Endothelial cell of umbilical vein (primary cell): ENCODE data around the gene BCAN. TPM values are rescaled to one million over a fixed set of nuclear protein-coding genes. Genes with fewer than 3 reads are reported as not detected.
"Not testable (repeated sequence)": the region's sequence is repeated elsewhere in the genome, so short reads cannot be mapped to it uniquely, and the experiment has no call there.

Experiments used
- BruUV-seq: library from RNA; stranded (reverse); fragments of 400-500 nt; replicated peaks from 2 replicates; lab custom pipeline; 2021; lab: Mats Ljungman, UMichigan
- CTCF ChIA-PET: fragments of 300-600, 350-600 bp; sonication (Branson Sonifier 250); formaldehyde crosslinking; loops from one replicate; lab custom pipeline; 2021; ENCODE audit warnings: antibody characterized with exemption, inconsistent platforms; lab: Charles Lee
- POLR2A ChIA-PET: fragments of 300-600, 350-600 bp; sonication (Branson Sonifier 250); formaldehyde crosslinking; loops from one replicate; lab custom pipeline; 2021; ENCODE audit warnings: antibody characterized with exemption, inconsistent platforms; lab: Charles Lee
- DNase-seq: peaks from one replicate; pipeline ENCODE4 v3.0.0-alpha.2; 2011; ENCODE audit warnings: low read depth, low spot score
- FAIRE-seq: peaks from 2 replicates; lab custom pipeline; 2011; peaks lifted over from hg19 to GRCh38; lab: Jason Lieb, UNC
- H2AFZ ChIP-seq: 2 replicates; pipeline ENCODE4 v1.6.0; 2012; ENCODE audit warnings: low read depth, low read length, control low read depth, inconsistent platforms
- H3K27ac ChIP-seq: 2 replicates; pipeline ENCODE4 v1.5.1; 2011; ENCODE audit warnings: low read depth, mild to moderate bottlenecking, control low read depth, low read length, moderate library complexity; ENCODE audit not compliant: insufficient read depth
- H3K27me3 ChIP-seq, 2 experiments: 2 replicates each; pipeline versions ENCODE4 v1.6.0 to v1.6.1; 2011; ENCODE audit warnings: low read length in 2 of 2, mixed read lengths in 1 of 2; ENCODE audit not compliant: control insufficient read depth in 2 of 2, insufficient read depth in 2 of 2
- H3K36me3 ChIP-seq, 2 experiments: 2 replicates in 1 of 2; 3 replicates in 1 of 2; pipeline ENCODE4 v1.5.1; 2011; ENCODE audit warnings: low read length in 2 of 2, mild to moderate bottlenecking in 1 of 2, moderate library complexity in 1 of 2; ENCODE audit not compliant: control insufficient read depth in 2 of 2, insufficient read depth in 2 of 2; ENCODE audit errors: extremely low read depth in 1 of 2
- H3K4me1 ChIP-seq: 3 replicates; pipeline ENCODE4 v1.5.1; 2011; ENCODE audit warnings: mild to moderate bottlenecking, low read length; ENCODE audit not compliant: control insufficient read depth, insufficient read depth; ENCODE audit errors: extremely low read depth
- H3K4me2 ChIP-seq: 2 replicates; pipeline ENCODE4 v1.6.1; 2011; ENCODE audit warnings: low read length, control low read depth, mixed read lengths; ENCODE audit not compliant: insufficient read depth
- H3K4me3 ChIP-seq, 3 experiments: fragments of 200-600 bp in 1 of 3; sonication (generic), shearing (Covaris generic) in 1 of 3; replicated peaks in 1 of 3; 2 replicates each; pipeline ENCODE4 v1.5.1; 2011 to 2016; ENCODE audit warnings: control low read depth in 3 of 3, low read length in 3 of 3, mild to moderate bottlenecking in 2 of 3, inconsistent platforms in 1 of 3, low read depth in 1 of 3, moderate library complexity in 1 of 3; ENCODE audit not compliant: insufficient read depth in 1 of 3
- H3K79me2 ChIP-seq: 2 replicates; pipeline ENCODE4 v1.6.0; 2012; ENCODE audit warnings: low read length, inconsistent platforms; ENCODE audit not compliant: control insufficient read depth, insufficient read depth
- H3K9ac ChIP-seq: replicated peaks from 2 replicates; pipeline ENCODE3; 2011; ENCODE audit warnings: low read length, control low read depth; ENCODE audit not compliant: insufficient read depth; ENCODE audit errors: extremely low read depth
- H3K9me1 ChIP-seq: replicated peaks from 3 replicates; pipeline ENCODE4 v1.6.0; 2011; ENCODE audit warnings: mild to moderate bottlenecking, low read length; ENCODE audit not compliant: control insufficient read depth, insufficient read depth; ENCODE audit errors: extremely low read depth
- H3K9me3 ChIP-seq: replicated peaks from 2 replicates; pipeline ENCODE4 v1.5.1; 2012; ENCODE audit warnings: low read length, inconsistent platforms; ENCODE audit not compliant: control insufficient read depth, insufficient read depth
- H4K20me1 ChIP-seq: replicated peaks from 2 replicates; pipeline ENCODE3; 2011; ENCODE audit warnings: mild to moderate bottlenecking, low read length; ENCODE audit not compliant: control insufficient read depth, insufficient read depth; ENCODE audit errors: extremely low read depth
- JUN ChIP-seq: IDR thresholded peaks from 2 replicates; pipeline ENCODE4 v1.6.1; 2011; ENCODE audit warnings: borderline replicate concordance, low read depth; ENCODE audit not compliant: insufficient read length, insufficient read depth
- dilution Hi-C: fragments of 300-500 bp; cut with MboI; formaldehyde crosslinking; loops from one replicate; pipeline ENCODE4 v1.15.0; 2019; ENCODE audit warnings: low sequenced_read_pairs; ENCODE audit not compliant: extremely low pct_ligation_motif_present
- intact Hi-C: fragments of 100-400 bp; cut with micrococcal nuclease; formaldehyde crosslinking; loops from one replicate; pipeline ENCODE4 v1.10.0; 2022
- polyA plus RNA-seq, 4 experiments: library from polyadenylated mRNA; depleted of rRNA in 3 of 4; stranded (reverse) in 3 of 4; unstranded in 1 of 4; fragments of >200 nt; gene quantifications; 2 replicates each; pipeline versions ENCODE4 v1.2.1 to v1.2.3, GENCODE V29; 2011 to 2012; ENCODE audit warnings: missing spikeins in 1 of 4
- total RNA-seq: library from RNA; stranded (reverse); gene quantifications from 2 replicates; pipeline ENCODE4 v1.2.3, GENCODE V29; 2021
- TF ChIP-seq, protein P1 (sequence below), 2 donors: IDR thresholded peaks; 1 replicate in 1 of 2; 2 replicates in 1 of 2; pipeline ENCODE4 v1.5.1; 2011; ENCODE audit warnings: low read length in 2 of 2, mild to moderate bottlenecking in 2 of 2, moderate library complexity in 2 of 2, control low read depth in 1 of 2, inconsistent platforms in 1 of 2, low read depth in 1 of 2; ENCODE audit not compliant: insufficient read depth in 1 of 2; ENCODE audit errors: extremely low read depth in 1 of 2

BCAN gene
- total and polyA plus RNA-seq, 2 donors (not counting 3 experiments of a cell fraction or from before 2014, with no cell fraction given): 0.15 TPM; not detected in 1

DNA sequence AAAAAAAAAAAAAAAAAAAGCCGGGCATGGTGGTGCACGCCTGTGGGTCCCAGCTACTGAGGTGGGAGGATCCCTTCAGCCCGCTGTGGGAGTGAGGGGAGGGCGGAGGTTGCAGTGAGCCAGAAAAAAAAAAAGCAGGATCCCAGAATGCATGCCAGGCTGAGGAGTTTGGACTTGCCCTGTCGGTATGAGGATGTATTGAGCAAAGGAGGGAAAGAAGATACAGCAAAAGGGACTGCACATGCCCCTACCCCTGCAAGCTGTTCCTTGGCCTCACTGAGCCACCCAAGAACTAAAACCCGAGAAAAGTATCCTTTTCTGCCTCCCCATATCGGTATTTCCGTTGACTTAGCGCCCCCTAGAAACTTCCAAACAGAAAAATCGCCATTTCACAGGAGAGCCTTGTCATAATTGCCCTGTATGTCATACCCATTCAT lies 39.3 kb upstream of the BCAN start:
- peaks cover 19% of the 10 kb centered on the region for H3K79me2 ChIP-seq
- intact Hi-C loops: no loop called here
- POLR2A ChIA-PET: no interaction called here
- dilution Hi-C loops: no loop called here
- H3K4me1 ChIP-seq: peaks cover 10% of the 10 kb centered on the region
- peak; percentile 44 for FAIRE-seq
- no peak overlapping the region for H3K4me2 ChIP-seq
- BruUV-seq: no TSS peak
- H3K36me3 ChIP-seq: peaks cover 0 to 3% of the 10 kb centered on the region in 2 experiments
- TF ChIP-seq JUN: no peak
- TF ChIP-seq, protein P1, sequence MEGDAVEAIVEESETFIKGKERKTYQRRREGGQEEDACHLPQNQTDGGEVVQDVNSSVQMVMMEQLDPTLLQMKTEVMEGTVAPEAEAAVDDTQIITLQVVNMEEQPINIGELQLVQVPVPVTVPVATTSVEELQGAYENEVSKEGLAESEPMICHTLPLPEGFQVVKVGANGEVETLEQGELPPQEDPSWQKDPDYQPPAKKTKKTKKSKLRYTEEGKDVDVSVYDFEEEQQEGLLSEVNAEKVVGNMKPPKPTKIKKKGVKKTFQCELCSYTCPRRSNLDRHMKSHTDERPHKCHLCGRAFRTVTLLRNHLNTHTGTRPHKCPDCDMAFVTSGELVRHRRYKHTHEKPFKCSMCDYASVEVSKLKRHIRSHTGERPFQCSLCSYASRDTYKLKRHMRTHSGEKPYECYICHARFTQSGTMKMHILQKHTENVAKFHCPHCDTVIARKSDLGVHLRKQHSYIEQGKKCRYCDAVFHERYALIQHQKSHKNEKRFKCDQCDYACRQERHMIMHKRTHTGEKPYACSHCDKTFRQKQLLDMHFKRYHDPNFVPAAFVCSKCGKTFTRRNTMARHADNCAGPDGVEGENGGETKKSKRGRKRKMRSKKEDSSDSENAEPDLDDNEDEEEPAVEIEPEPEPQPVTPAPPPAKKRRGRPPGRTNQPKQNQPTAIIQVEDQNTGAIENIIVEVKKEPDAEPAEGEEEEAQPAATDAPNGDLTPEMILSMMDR (IDR thresholded peaks at IDR 0.05; ENCODE audit: extremely low read depth in 1 of 2, insufficient read depth in 1 of 2, low read depth in 1 of 2, low read length in 2 of 2): peak in 1 of 2 donors; percentile 2
- peaks cover 0 to 1% of the 10 kb centered on the region in 2 experiments for H3K27me3 ChIP-seq
- no peak overlapping the region for H2AFZ ChIP-seq
- no peak for DNase-seq
- CTCF ChIA-PET: interaction anchor here (1.7 kb wide), 2 partner anchors 16 to 122 kb away, joined by 5 to 9 read pairs; no protein-coding TSS in a partner anchor
- no peak overlapping the region for H3K9ac ChIP-seq
- H3K9me1 ChIP-seq: no peaks in the 10 kb centered on the region
- H3K9me3 ChIP-seq: no peaks in the 10 kb centered on the region
- H3K27ac ChIP-seq: no peak overlapping the region
- H3K4me3 ChIP-seq: no peak overlapping the region
- no peaks in the 10 kb centered on the region for H4K20me1 ChIP-seq

DNA sequence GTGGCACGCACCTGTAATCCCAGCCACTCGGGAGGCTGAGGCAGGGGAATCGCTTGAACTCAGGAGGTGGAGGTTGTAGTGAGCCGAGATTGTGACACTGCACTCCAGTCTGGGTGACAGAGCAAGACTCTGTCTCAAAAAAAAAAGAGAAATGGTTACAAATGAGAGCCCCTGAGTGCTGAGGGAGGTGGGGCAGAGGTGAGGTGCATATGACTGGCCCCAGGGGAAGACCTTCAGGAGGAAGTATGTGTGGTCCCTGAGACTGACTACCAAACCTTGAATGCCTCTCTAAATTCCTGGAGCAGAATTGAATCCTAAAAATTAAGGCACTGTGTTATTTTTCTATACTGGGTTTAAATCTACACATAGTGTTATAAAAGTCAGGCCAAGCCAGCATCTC lies 34.6 kb upstream of the BCAN start:
- POLR2A ChIA-PET, H3K4me3 ChIP-seq, dilution Hi-C loops, H3K27ac ChIP-seq, H4K20me1 ChIP-seq, H3K9ac ChIP-seq, H3K4me2 ChIP-seq, H3K9me1 ChIP-seq, H3K36me3 ChIP-seq, H3K9me3 ChIP-seq, FAIRE-seq, H3K79me2 ChIP-seq, DNase-seq, H2AFZ ChIP-seq, H3K27me3 ChIP-seq, BruUV-seq, H3K4me1 ChIP-seq, CTCF ChIA-PET: not testable (repeated sequence)
- intact Hi-C loops: loop anchor here (5.0 kb wide), 1 partner anchor 35 kb away; the partner anchor contains the start of gene IQGAP3
